Stimulated activated CD8-positive, alpha-beta memory T cell treated with anti-CD3 and anti-CD28 coated beads, Interleukin-4, amount 100 ng/mL, for 1 hour (primary cell): ENCODE results near the gene ZBTB45.

ENCODE experiments used
- DNase-seq, 2 donors: peaks; one replicate each; pipeline ENCODE4 v3.0.0-alpha.2; 2020; ENCODE audit warnings: low read depth in 2 of 2, low spot score in 1 of 2

The ZBTB45 gene

GRCh38 chr19:58519355-58520256, at the start of gene ZBTB45:
ZBTB45 (minus strand) TSS chr19:58519810; CDS start chr19:58517673, 2,137 bp downstream.
- peak; percentile 69 to 74 for DNase-seq

- DNase-seq: no peak
Measured at GRCh38 chr19:58568453-58569130, 49.0 kb upstream of the ZBTB45 start.

GRCh38 chr19:58566989-58567388, 47.4 kb upstream of the ZBTB45 start:
- DNase-seq: no peak

GRCh38 chr19:58563823-58564222, 44.2 kb upstream of the ZBTB45 start:
- DNase-seq: no peak

GRCh38 chr19:58563034-58563573, 43.5 kb upstream of the ZBTB45 start:
- DNase-seq: no peak

- no peak for DNase-seq
Measured at GRCh38 chr19:58562122-58563033, 42.8 kb upstream of the ZBTB45 start.

- DNase-seq: no peak
Measured at GRCh38 chr19:58561373-58562121, 41.9 kb upstream of the ZBTB45 start.

GRCh38 chr19:58560921-58561320, 41.3 kb upstream of the ZBTB45 start:
- no peak for DNase-seq

- no peak for DNase-seq
Measured at GRCh38 chr19:58560007-58560887, 40.6 kb upstream of the ZBTB45 start.

- DNase-seq: peak in 1 of 2 donors; percentile 42
Measured at GRCh38 chr19:58559275-58560006, 39.8 kb upstream of the ZBTB45 start.

- DNase-seq: peak; percentile 97 to 99
Measured at GRCh38 chr19:58558623-58559274, 39.1 kb upstream of the ZBTB45 start.

- DNase-seq: no peak
Measured at GRCh38 chr19:58558066-58558622, 38.5 kb upstream of the ZBTB45 start, which contains the start of gene UBE2M. UBE2M (minus strand) TSS chr19:58558611; CDS start chr19:58558381, 230 bp downstream.

GRCh38 chr19:58557221-58558065, 37.8 kb upstream of the ZBTB45 start:
- DNase-seq: no peak

- DNase-seq: no peak
Measured at GRCh38 chr19:58556622-58557220, 37.1 kb upstream of the ZBTB45 start.

- DNase-seq: no peak
Measured at GRCh38 chr19:58555920-58556621, 36.5 kb upstream of the ZBTB45 start.
